Measurements from ENCODE around the gene RLN3. TPM values are rescaled to one million over a fixed set of nuclear protein-coding genes. Genes with fewer than 3 reads are reported as not detected.

RLN3 gene
- total and polyA plus RNA-seq, 9 of the 15 experiments (the other 6 are each of a cell fraction or from before 2014, with no cell fraction given), result 0.31 to 1.2 (median 0.71) TPM; not detected in 6

DNA sequence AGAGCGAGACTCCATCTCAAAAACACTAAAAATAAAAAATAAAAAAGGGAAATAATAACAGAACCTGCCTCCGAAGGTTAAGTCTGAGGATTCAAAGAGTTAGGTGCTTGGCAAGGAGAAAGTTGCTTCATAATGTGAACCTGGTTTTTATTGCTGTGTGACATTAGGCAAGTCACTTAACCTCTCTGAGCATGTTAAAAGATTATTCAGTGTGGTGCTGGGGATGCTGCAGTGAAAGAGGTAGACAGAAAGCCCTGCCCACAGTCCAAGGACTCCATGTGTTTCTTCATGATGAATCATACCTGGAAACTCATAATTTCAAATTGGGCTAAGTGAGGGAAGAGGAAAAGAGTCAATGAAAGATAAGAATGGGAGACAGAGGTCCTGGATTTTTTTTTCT, 6.0 kb downstream of the RLN3 start (continued):
- TF ChIP-seq RBM22 (IDR thresholded peaks at IDR 0.05; ENCODE audit: low read depth, low read length, poor library complexity, severe bottlenecking) (no peak), RCOR1 (IDR thresholded peaks at IDR 0.05; ENCODE audit: borderline replicate concordance in 1 of 2, low read depth in 2 of 2, low read length in 2 of 2) (peak; percentile 54 to 73; a peak in 3 of 4 replicates), CHD4 (IDR thresholded peaks at IDR 0.05; ENCODE audit: insufficient read depth, insufficient replicate concordance, low read depth, low read length, poor library complexity, severe bottlenecking) (peak; percentile 26), ESRRA (IDR thresholded peaks at IDR 0.05; ENCODE audit: borderline replicate concordance, low read depth) (no peak), CHAMP1 (IDR thresholded peaks at IDR 0.05) (no peak), ZNF551 (CRISPR knock-in tag; IDR thresholded peaks at IDR 0.05) (no peak), HDGF (IDR thresholded peaks at IDR 0.05) (peak; percentile 74; the same call in 1 of the 2 replicates), ELF4 (CRISPR knock-in tag; IDR thresholded peaks at IDR 0.05) (no peak), SMARCA5 (IDR thresholded peaks at IDR 0.05) (peak; percentile 95), HIVEP1 (CRISPR knock-in tag; IDR thresholded peaks at IDR 0.05) (no peak), ZSCAN32 (CRISPR knock-in tag; IDR thresholded peaks at IDR 0.05) (no peak), ZNF699 (CRISPR knock-in tag; IDR thresholded peaks at IDR 0.05; ENCODE audit: insufficient replicate concordance) (no peak), RBM15 (IDR thresholded peaks at IDR 0.05; ENCODE audit: insufficient read depth, low read length) (no peak), ZNF589 (CRISPR knock-in tag; IDR thresholded peaks at IDR 0.05; ENCODE audit: low read depth) (no peak), JUND (IDR thresholded peaks at IDR 0.05; ENCODE audit: borderline replicate concordance, low read depth, low read length) (no peak), JUND (tag; IDR thresholded peaks at IDR 0.05; ENCODE audit: borderline replicate concordance, low read depth, low read length) (no peak)

Data from K562 (cell line).